Stimulated activated CD8-positive, alpha-beta memory T cell treated with anti-CD3 and anti-CD28 coated beads, Interleukin-7, amount 100 ng/mL, for 4 hours (primary cell): Measurements from ENCODE around the gene SLC39A8.

Experiments
- DNase-seq, 2 donors: peaks; one replicate each; pipeline ENCODE4 v3.0.0-alpha.2; 2020; ENCODE audit warnings: low read depth in 2 of 2

The SLC39A8 gene

DNA sequence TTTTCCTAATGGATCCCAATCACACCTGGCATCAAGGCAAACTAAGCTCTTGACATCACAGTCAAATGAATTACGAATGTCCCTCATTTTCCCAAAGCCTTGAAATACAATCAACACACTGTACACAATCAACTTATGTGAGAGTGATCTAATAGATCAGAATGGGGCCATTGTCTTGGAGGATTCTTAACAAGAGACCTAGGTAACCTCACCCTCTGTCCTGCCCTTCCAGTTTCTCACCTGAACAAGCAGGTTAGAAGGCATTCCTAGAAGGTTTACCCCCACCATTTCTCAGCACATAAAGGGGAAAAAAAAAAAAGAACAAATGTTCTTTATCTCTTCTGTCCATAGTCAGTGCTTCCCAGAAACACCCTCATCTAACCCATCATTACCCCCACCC lies 6.3 kb downstream of the SLC39A8 start:
- no peak for DNase-seq

DNA sequence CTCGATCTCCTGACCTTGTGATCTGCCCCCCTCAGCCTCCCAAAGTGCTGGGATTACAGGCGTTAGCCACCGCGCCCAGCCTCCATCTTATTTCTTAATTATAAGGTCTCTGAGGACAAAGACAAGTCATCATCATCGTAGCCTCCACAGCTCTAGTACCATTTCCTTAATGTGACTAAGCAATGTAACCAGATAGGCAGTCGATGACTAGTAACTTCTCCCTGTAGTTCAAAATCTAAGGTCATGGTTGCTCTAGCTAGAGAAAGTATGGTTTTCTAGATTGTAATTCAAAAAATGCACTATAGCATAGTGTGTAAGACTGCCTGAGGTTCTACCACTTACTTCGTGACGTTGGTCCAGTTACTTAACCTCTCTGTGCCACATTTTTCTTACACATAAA lies 6.9 kb downstream of the SLC39A8 start:
- DNase-seq = no peak

DNA sequence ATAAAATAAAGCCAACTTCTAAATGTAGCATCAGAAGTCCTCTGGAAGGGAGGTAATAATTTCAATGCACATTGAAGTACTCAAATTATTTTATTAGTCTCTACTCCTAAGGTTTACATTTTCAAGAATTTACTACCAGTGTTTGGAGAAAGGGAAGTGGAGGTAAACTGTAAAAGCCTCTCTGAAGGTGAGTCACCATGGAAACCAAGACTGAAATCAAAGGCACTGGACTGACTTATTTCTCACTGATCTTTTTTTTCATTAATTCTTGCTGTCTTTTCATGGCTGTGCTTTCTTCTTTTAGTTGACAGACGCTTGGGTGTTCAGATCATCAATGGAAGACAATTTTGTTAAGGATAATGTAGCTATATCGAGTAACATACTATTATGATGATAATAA lies 9.7 kb downstream of the SLC39A8 start:
- no peak for DNase-seq

DNA sequence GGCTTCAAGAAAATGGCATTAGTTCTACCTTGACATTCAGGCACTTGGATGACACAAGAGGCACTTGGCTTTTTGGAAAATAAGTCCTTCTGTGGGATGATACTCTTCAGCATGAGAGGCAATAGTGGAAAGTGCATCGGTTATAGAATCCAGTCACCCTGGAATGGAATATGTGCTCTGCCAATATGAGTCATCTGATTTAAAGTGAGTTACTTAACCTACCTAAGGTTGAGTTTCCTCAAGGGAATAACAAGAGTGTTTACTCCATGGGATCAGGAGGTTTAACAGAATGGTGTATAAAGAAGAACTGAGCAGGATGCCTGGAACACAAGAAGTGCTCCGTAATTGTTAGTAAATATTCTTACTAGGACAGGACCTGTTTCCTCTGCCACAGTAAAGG lies 10.7 kb downstream of the SLC39A8 start:
- no peak for DNase-seq

DNA sequence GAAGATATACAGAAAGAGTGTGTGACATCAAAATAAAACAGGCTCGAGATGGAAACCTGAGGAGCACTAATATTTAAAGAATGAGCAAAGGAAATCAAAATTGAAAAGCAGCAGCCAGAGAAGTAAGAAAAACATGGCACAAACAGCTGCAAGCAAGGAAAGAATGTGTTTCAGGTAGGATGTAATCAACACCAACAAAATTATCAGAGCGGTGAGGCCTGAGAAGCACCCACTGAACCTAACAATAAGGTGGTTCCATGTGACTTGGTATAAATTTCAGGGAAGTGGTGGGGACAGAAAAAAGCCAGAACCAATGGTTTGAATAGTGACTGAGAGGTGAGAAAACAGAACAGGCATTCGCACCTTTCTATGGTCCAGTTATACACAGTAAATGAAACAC lies 11.5 kb downstream of the SLC39A8 start:
- DNase-seq = no peak

DNA sequence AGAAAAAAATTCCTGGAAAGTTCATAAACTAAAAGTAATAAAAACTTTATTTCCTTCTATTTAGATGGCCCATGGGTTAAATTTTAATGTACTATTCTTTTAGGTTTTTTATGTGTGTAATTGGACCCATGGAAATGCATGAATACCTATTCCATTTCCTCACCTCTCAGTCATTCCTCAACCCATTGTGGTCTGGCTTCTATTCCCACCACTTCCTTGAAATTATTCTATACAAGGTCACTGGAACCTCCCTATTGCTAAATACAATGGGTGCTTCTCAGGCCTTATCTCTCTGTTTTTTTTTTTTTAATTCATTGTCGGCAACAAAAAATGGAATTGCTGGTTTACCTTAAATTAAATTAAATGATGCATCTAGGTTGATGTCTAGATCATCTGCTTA lies 17.2 kb downstream of the SLC39A8 start:
- no peak for DNase-seq

DNA sequence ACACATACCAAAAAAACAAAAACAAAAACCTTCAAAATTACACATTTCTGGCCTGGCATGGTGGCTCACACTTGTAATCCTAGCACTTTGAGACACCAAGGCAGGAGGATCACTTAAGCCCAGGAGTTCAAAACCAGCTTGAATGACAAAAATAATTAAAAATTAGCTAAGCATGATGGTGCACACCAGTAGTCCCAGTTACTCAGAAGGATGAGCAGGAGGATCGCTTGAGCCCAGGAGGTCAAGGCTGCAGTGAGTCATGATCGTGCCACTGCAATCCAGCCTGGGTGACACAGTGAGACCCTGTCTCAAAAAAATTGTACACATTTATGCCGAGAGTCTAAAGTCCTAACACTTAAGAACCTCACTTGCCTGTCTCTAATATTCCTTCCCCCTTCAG lies 18.3 kb downstream of the SLC39A8 start:
- DNase-seq = no peak

DNA sequence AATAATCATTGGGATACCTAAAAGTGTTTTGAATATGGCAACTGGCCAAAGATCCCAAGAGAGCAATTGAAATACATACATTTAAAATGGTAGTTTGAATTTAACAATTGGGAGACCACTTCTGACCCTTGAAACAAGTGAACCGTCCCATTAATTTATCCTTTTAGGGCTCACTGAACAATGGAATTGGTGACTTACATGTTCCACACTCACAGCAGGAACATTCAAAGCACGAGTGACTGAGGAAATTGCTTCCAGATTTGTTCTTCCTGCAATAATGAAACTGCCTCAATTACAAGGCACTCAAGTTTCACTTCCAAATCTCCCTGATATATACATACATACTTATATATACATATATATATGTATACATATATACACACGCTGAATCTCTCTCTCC lies 20.6 kb downstream of the SLC39A8 start:
- no peak for DNase-seq

DNA sequence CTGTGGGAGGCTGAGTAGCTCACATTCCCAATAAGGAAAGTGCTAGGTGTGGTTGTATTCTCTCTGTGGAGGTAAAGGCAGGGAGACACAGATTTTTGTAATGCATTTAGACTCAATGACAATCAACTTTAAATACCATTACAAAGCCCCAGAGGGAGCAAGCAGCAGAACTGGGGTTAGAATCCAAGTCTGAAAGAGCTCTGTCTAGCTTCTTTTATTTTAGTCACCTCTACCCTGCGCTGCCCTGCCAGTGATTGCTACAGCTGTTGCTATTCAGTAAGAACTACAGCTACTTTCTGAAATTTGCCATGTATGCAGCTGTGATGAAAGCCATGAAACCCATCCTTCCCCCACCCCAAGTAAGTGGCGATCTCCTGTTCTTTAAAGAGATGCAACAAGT lies 22.5 kb downstream of the SLC39A8 start:
- DNase-seq = no peak

DNA sequence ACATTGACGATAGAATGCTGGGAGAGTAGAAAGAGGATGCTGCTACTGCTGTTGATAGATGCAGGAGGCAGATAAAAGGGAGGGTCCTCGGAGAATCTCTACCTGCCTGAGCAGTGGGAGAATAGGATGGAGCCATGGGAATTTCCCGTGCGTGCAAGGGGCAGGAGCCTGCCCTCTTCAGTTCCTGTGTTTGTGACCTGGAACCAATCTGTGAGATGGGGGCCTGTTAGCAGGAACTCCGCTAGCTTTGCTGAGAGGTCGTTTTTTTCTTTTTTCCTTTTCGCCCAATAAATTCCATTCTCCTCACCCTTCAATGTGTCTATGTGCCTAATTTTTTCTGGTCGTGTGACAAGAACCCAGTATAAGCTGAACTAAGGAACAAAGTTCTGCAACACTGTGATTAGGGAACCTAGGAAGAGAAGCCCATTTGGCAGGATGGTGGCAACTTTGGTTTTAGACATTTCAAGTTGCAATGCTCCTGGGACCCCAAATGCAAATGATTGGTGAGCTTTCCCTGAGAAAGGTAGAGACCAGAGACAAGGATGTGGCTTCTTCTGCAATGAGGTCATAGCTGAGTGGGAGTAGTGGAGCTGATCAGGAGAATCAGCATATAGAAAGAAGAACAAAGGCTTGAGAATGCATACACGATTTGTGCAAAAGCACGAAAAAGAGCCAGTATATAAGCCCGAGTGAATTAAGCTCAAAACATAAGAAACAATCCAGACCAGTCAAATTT lies 23.9 kb downstream of the SLC39A8 start:
- DNase-seq = no peak

DNA sequence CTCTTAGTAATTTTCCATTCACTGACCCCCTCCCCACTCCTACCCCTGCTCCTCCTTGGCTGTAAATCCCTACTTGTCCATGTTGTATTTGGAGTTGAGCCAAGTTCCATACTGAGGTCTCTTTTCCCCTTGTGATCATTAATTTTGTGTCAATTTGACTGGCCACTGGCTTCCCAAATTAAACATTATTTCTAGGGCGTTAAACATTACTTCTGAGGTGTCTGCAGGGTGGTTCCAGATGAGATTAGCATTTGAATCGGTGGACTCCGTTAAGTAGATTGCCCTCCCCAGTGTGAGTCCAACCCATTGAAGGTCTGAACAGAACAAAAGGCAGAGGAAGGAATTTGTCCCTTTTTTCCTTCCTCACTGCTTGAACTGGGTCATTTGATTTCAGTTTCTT lies 25.7 kb downstream of the SLC39A8 start:
- DNase-seq = no peak

DNA sequence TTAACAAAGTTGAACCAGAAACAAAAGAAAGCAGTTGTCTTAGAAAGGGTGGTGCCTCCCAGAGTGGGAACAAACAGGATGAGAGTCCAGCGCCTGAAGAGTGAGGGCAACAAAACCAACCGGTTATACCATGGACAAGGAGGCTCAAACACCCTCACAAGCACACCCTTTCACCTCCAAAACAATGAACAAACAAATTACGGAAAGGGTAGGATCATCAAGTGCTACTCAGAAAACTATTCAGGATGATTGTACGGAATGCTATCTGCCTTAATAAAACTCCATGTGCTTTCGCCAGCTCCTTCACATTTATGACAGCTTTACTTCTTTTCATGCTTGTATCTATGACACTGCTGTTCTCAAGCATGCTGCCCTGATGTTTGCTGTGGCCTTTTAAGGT lies 26.8 kb downstream of the SLC39A8 start:
- DNase-seq = no peak

DNA sequence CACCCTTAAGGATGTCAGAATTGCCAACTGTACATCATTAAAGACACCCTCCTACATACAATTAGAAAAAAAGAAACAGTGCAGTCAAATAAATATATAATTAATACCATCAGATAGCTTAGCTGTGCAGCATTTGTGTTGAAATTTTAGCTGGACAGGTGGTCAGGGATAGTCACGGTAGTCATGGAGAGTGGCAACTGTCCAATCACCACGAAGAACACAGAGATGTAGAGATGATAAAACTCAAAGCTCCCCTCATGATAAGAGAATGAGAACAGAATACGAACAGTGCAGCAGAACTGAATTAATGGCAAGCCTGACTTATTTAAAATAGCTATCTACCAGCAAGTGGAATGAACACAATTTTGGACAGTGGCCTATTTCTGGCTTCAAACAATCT lies 27.2 kb downstream of the SLC39A8 start:
- no peak for DNase-seq

DNA sequence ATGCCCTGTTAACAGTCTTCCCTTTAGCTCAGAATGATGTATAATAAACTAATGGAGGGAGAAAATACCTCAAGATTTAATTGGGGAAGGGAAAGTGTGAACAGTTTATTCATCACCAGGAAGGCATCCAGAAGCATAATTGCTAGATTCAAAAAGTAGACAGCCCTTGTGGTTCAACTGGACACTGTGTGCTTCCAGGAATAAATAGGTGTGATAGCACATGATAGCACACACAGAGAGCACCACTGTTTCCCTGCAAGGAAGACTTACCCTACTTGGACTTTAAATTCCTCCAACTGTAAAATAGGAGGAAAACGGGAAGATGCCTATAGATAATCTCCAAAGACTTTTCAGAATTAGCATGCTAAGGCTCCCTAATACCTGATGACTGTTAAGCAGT lies 27.8 kb downstream of the SLC39A8 start:
- DNase-seq = no peak

DNA sequence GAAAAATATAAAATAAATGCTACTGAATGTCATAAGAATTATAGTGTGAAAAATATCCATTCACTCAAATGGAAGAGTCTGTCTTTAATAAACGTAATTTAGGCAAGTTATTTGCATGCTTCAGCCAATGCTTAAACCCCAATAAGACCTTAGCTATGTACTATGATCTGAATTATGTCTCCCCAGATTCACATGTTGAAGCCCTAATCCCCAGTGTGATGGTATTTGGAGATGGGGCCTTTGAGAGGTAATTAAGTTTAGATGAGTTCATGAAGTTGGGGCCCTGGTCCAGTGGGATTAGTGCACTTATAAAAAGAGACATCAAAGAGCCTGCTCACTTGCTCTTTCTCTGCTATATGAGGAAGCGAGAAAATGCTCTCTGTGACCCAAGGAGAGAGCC lies 28.7 kb downstream of the SLC39A8 start:
- no peak for DNase-seq

DNA sequence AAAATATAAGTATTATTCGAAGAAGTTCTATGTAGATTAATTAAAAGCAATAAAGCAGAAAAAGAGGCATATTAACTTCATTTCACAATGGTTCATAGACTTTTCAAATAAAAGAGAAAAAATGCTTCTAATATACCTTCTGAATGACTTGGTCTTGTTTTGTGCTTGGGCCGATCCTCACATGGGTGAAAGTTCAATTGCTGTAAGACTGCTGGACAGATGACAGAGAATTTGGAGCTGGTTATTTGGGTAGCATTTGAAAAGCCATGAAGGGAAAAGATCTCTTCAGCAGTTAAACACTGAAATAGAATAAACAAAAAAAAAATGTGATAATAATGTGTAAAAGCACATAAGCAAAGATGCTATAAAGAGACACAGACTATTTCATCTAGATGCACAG lies 29.8 kb downstream of the SLC39A8 start:
- DNase-seq = no peak

DNA sequence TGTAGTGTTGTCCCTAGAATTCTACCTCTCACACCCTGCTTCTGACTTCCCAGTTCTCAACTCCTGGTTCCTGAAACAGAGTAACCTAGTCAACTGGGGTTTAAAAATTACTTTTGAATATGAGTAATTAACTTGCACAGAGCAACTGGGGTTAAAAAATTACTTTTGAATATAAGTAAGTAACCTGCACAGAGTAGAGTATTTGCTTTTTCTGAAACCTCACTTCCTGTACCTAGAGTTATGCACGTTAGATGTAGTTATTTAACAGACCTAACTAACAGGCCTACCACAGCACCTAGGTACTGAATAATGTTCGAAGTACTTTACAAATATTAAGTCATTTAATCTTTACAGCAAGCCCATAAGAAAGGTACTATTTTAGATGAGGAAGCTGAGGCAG lies 32.9 kb downstream of the SLC39A8 start:
- no peak for DNase-seq

DNA sequence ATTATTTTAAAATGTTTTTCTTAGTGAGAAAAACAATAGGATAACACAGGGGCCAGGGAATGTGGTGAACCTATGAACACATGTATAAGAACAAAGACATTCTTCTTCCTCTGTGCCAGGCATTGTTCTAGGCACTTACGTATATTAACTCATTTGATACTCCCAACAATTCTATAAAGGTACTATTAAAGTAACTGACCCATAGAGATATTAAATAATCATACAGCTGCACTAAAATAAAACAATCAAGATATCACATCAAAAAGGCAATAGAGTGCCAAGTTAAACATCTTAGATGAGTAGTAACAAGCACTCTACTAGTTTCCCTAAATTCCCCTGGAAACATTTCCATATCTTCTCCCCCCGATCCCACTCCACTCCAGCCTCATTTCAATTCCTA lies 33.4 kb downstream of the SLC39A8 start:
- no peak for DNase-seq

DNA sequence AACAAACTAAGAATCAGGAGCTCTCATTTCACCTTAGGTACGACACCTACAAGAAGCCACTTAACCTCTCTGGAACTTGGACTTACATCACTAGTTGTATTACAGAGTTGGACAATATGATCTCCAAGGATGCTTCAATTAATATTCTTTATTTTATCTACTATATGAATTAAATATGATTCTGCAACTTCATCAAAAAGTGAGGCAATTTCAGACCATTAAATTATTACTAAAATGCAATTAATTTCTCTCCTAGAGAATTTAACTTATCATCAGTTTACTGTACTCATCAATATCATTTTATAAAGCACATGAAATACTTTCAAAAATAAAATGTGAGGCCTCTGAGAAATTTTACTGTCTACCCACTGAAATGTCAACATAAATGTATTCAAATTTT lies 33.9 kb downstream of the SLC39A8 start:
- DNase-seq = no peak

DNA sequence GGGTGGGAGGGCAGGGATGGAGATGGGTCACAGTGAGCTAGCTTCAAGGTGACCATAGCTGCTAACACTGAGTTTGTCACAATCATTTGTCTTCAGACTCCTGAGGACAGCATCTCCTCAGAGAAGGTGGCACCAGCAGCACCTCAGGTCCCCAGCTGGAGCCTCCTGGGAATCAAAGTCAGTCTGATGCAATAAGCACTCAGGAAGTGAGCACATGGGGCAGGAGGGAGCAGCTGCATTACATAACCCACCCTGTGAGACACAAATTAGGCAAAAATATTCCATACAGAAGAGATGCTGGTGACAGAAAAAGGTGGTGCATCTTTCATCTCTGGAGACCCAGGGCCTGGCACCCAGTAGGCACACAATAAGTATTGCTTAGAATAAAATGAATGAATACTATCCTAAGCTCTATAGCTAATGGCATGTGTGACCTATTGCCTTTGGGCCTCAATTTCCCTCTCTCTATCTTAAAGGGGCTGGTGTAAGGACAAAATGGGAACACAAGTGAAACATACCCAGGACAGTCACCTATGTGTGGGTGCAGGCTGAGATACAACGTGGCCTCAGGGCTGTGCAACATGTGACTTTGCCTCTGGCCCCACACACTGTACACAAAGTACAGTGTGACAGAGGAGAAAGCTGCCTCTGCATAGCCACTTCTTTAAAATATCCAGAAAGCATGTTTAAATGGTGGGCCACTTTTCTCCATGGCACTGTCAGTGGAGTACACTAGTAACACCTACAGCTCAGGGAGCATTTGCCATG lies 37.1 kb downstream of the SLC39A8 start:
- DNase-seq = no peak

DNA sequence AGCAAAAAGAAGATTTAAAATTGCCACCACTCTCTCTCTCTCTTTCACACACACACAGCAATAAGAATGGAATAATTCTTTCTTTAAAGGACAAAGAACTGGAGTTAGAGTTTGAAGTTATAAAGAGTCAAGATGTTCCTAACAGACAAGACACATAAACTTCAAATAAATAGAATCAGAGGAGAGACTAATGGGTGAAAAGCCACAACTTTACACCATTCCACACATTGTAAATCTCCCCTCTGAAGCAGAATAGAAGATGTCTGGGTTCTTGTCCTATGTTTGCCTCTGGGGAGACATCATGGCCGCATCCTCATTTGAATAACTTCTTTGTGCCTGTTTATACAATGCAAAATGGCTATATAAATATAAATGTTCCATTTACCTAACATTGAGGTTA lies 39.6 kb downstream of the SLC39A8 start:
- DNase-seq = no peak

DNA sequence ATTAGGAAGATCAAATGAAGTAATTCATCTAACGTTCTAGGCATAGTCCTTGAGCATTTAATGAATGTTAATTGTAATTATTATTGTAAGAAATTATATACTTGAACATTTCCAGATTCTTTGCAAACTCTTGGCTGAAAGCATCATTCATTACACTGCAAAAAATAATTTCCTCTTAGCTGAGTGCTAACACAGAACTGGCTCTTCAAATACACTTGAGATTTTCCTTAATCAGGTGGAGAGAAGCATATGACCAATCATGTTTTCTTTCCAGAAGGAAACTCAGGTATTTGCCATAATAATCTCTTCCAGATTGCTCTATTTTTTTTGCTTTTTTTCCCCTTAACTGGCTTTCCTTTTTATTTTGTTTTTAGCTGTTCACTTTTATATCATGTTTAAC lies 42.5 kb downstream of the SLC39A8 start:
- no peak for DNase-seq

DNA sequence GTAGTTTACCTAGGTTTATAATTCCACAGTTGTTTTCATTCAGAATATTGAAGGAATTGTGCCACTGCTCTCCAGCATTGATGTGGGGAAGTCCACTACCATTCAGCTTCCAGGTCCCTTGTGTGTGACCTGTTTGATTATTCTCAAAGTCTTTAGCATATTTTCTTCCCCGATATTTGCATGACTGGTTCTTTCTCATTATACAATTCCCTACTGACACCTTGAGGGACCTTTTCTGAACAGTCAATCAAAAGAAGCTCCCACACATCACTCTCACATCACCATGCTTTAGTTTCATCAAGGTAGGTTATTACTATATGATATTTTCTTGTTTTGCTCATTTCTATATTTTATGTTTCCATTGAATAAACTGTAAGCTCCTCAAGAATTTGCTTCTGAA lies 44.1 kb downstream of the SLC39A8 start:
- no peak for DNase-seq
